Measurements from ENCODE around the gene FIBP. TPM values are rescaled to one million over a fixed set of nuclear protein-coding genes. Genes with fewer than 3 reads are reported as not detected.
A peak's percentile ranks its signal among the peaks of the same experiment; 100 is the strongest.

Gene FIBP
- total RNA-seq, 1 donor from 2014 or later = 67.4 TPM

DNA sequence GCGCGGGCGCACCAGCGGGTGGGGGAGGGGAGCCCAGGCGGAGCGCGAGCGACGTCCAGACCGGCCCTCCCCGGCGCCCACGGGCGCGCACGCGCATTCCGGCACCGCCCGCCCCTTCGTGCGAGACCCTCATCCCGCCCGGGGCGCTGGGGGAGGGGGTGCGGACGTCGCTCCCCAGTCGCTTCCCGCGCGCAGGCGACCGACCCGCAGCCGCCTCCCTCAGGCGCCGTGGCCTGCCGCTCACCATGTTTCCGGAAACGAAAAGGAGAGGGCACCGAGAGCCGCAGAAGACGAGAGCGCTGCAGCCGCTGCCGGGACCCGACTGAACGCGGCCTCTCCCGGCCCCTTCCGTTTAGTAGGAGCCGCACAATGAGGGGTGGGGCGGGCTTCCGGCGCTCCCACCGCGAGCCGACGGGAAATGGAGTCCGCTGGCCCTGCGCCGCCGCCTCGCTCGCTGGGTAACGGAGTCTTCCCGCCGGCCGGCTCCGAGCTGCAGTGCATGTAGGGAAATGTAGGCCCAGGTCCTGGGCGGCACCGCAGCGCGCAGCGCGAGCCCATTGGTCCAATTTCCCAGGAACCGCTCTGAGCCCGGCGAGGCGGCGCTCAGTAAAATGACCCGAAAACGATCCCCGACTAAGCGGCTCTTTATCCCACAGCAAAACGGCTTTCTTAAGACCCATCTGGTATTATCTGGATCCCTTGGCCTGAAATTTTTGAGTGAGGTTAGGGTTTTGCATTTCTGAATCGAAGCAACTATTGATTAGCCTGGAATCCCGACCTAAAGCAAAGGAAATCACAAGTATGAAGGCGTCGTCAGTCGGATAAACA is 30.2 kb downstream of the FIBP start, which contains the start of gene CFL1:
TSS of gene CFL1 (minus strand) at position 328 of the 828 bp plus-strand sequence. CDS start at position 247, 81 bp downstream.
- H3K4me3 Mint-ChIP-seq (ENCODE audit: unreplicated experiment) = peak within 1 kb of the TSS; percentile 99
- Histone ChIP-seq H2AFZ (ENCODE audit: low read depth, low read length) (peak within 1 kb of the TSS; percentile 7), H3K4me3 (ENCODE audit: insufficient read depth, low read depth, low read length) (peak within 1 kb of the TSS; percentile 98), H4K20me1 (ENCODE audit: insufficient read depth, low read length) (peaks cover 62% of the 10 kb centered on the region), H3K36me3 (ENCODE audit: insufficient read depth, low read length) (peaks cover 38% of the 10 kb centered on the region), H3K9me3 (ENCODE audit: insufficient read depth, low read depth, low read length) (no peaks in the 10 kb centered on the region), H3K9ac (ENCODE audit: low read length) (peak within 1 kb of the TSS; percentile 89), H3K27me3 (ENCODE audit: insufficient read depth, low read length) (no peaks in the 10 kb centered on the region), H3K79me2 (ENCODE audit: insufficient read depth, low read length) (peaks cover 76% of the 10 kb centered on the region), H3K4me2 (ENCODE audit: low read length) (peak within 1 kb of the TSS; percentile 96), H3K27ac (ENCODE audit: low read depth, low read length) (peak within 1 kb of the TSS; percentile 75), H3K4me1 (ENCODE audit: insufficient read depth, low read length) (peaks cover 48% of the 10 kb centered on the region)
- H3K36me3 Mint-ChIP-seq (ENCODE audit: low read depth, unreplicated experiment) = peaks cover 33% of the 10 kb centered on the region
- peak; percentile 92 for DNase-seq (ENCODE audit: low read depth)
- H3K9me3 Mint-ChIP-seq (ENCODE audit: unreplicated experiment) = no peaks in the 10 kb centered on the region
- peaks cover 39% of the 10 kb centered on the region for H3K4me1 Mint-ChIP-seq (ENCODE audit: low read depth, unreplicated experiment)
- no peak for TF ChIP-seq EZH2 (IDR thresholded peaks at IDR 0.05; ENCODE audit: insufficient read depth, low read length)
- TF ChIP-seq, protein P1, sequence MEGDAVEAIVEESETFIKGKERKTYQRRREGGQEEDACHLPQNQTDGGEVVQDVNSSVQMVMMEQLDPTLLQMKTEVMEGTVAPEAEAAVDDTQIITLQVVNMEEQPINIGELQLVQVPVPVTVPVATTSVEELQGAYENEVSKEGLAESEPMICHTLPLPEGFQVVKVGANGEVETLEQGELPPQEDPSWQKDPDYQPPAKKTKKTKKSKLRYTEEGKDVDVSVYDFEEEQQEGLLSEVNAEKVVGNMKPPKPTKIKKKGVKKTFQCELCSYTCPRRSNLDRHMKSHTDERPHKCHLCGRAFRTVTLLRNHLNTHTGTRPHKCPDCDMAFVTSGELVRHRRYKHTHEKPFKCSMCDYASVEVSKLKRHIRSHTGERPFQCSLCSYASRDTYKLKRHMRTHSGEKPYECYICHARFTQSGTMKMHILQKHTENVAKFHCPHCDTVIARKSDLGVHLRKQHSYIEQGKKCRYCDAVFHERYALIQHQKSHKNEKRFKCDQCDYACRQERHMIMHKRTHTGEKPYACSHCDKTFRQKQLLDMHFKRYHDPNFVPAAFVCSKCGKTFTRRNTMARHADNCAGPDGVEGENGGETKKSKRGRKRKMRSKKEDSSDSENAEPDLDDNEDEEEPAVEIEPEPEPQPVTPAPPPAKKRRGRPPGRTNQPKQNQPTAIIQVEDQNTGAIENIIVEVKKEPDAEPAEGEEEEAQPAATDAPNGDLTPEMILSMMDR (IDR thresholded peaks at IDR 0.05; ENCODE audit: insufficient read depth, low read depth, low read length) = no peak
- H3K27ac Mint-ChIP-seq (ENCODE audit: unreplicated experiment) = peak within 1 kb of the TSS; percentile 99
- H3K27me3 Mint-ChIP-seq (ENCODE audit: low read depth, unreplicated experiment) = no peaks in the 10 kb centered on the region
- FAIRE-seq = no peak

DNA sequence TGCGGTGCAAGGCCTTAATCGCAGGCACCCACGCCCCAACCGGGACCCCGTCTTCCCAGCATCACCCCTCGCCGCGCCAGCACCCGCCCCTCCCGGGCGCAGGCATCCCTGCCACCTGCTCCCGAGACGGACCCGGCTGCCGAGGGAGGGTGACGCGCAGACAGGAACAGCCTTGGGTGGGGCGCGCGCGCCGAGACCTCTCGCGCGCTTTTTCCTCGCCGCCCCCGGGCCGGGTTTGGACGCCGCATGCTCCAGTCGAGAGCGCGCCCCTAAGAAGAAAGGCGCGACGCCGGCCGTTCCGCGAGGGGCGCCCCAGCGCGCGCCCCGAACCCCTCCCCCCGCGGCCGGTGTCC is 30.8 kb downstream of the FIBP start:
- H3K9me3 Mint-ChIP-seq (ENCODE audit: unreplicated experiment) = no peaks in the 10 kb centered on the region
- TF ChIP-seq EZH2 (IDR thresholded peaks at IDR 0.05; ENCODE audit: insufficient read depth, low read length) = no peak
- TF ChIP-seq, protein P1 (IDR thresholded peaks at IDR 0.05; ENCODE audit: insufficient read depth, low read depth, low read length) = no peak
- Histone ChIP-seq H3K9me3 (ENCODE audit: insufficient read depth, low read depth, low read length) (no peaks in the 10 kb centered on the region), H3K27ac (ENCODE audit: low read depth, low read length) (peak overlapping the region; percentile 75), H3K79me2 (ENCODE audit: insufficient read depth, low read length) (peaks cover 71% of the 10 kb centered on the region), H3K9ac (ENCODE audit: low read length) (peak overlapping the region; percentile 86), H3K4me3 (ENCODE audit: insufficient read depth, low read depth, low read length) (peak overlapping the region; percentile 98), H4K20me1 (ENCODE audit: insufficient read depth, low read length) (peaks cover 62% of the 10 kb centered on the region), H3K27me3 (ENCODE audit: insufficient read depth, low read length) (no peaks in the 10 kb centered on the region), H3K4me1 (ENCODE audit: insufficient read depth, low read length) (peaks cover 44% of the 10 kb centered on the region), H2AFZ (ENCODE audit: low read depth, low read length) (no peak overlapping the region), H3K36me3 (ENCODE audit: insufficient read depth, low read length) (peaks cover 34% of the 10 kb centered on the region), H3K4me2 (ENCODE audit: low read length) (peak overlapping the region; percentile 96)
- no peak for DNase-seq (ENCODE audit: low read depth)
- peaks cover 31% of the 10 kb centered on the region for H3K36me3 Mint-ChIP-seq (ENCODE audit: low read depth, unreplicated experiment)
- peak overlapping the region; percentile 99 for H3K4me3 Mint-ChIP-seq (ENCODE audit: unreplicated experiment)
- H3K27ac Mint-ChIP-seq (ENCODE audit: unreplicated experiment) = no peak overlapping the region
- no peaks in the 10 kb centered on the region for H3K27me3 Mint-ChIP-seq (ENCODE audit: low read depth, unreplicated experiment)
- no peak for FAIRE-seq
- H3K4me1 Mint-ChIP-seq (ENCODE audit: low read depth, unreplicated experiment) = peaks cover 35% of the 10 kb centered on the region
